HG03442 (cell line): ENCODE results near the gene ZNF513.

Experiments used
- ATAC-seq: cut with Tn5 transposase; IDR thresholded peaks from one replicate; pipeline ENCODE4 v1.9.1; 2021; ENCODE audit warnings: mild to moderate bottlenecking, moderate library complexity; ENCODE audit not compliant: unreplicated experiment

The ZNF513 gene

GRCh38 chr2:27390822-27391679, 10.5 kb upstream of the ZNF513 start:
- no peak for ATAC-seq

GRCh38 chr2:27381577-27382181, 1.1 kb upstream of the ZNF513 start:
- no peak for ATAC-seq

GRCh38 chr2:27379836-27380625, 503 bp downstream of the ZNF513 start:
- peak; percentile 22 for ATAC-seq

GRCh38 chr2:27379383-27379835, 1.1 kb downstream of the ZNF513 start:
- ATAC-seq = no peak

GRCh38 chr2:27378809-27379290, 1.7 kb downstream of the ZNF513 start:
- no peak for ATAC-seq

GRCh38 chr2:27378096-27378808, 2.3 kb downstream of the ZNF513 start:
- no peak for ATAC-seq

GRCh38 chr2:27377618-27378095, 2.9 kb downstream of the ZNF513 start:
- ATAC-seq = no peak

GRCh38 chr2:27376866-27377617, 3.5 kb downstream of the ZNF513 start:
- no peak for ATAC-seq

GRCh38 chr2:27376151-27376865, 4.2 kb downstream of the ZNF513 start:
- no peak for ATAC-seq

GRCh38 chr2:27375513-27376099, 4.9 kb downstream of the ZNF513 start:
- no peak for ATAC-seq

- no peak for ATAC-seq
Observed at GRCh38 chr2:27373567-27373966, 7.0 kb downstream of the ZNF513 start.

GRCh38 chr2:27372937-27373336, 7.6 kb downstream of the ZNF513 start:
- no peak for ATAC-seq

- ATAC-seq = no peak
Observed at GRCh38 chr2:27370816-27371620, 9.5 kb downstream of the ZNF513 start.

- peak; percentile 89 for ATAC-seq
Observed at GRCh38 chr2:27370026-27370815, 10.3 kb downstream of the ZNF513 start, which contains the start of the genes EIF2B4 and SNX17. TSS of gene EIF2B4 (minus strand) at chr2:27370338. CDS start at chr2:27370314, 24 bp downstream. TSS of gene SNX17 (plus strand) at chr2:27370616. CDS start at chr2:27370744, 128 bp downstream.

- ATAC-seq = no peak
Observed at GRCh38 chr2:27369471-27370025, 11.0 kb downstream of the ZNF513 start.

- no peak for ATAC-seq
Observed at GRCh38 chr2:27363933-27364332, 16.6 kb downstream of the ZNF513 start.
